ENCODE results near the gene CEACAM19. TPM values are rescaled to one million over a fixed set of nuclear protein-coding genes. Genes with fewer than 3 reads are reported as not detected.
A peak's percentile ranks its signal among the peaks of the same experiment; 100 is the strongest.

CEACAM19 gene
- total and polyA plus RNA-seq, 9 of the 15 experiments (the other 6 are each of a cell fraction or from before 2014, with no cell fraction given): 0.15 to 0.30 (median 0.23) TPM; not detected in 5

DNA sequence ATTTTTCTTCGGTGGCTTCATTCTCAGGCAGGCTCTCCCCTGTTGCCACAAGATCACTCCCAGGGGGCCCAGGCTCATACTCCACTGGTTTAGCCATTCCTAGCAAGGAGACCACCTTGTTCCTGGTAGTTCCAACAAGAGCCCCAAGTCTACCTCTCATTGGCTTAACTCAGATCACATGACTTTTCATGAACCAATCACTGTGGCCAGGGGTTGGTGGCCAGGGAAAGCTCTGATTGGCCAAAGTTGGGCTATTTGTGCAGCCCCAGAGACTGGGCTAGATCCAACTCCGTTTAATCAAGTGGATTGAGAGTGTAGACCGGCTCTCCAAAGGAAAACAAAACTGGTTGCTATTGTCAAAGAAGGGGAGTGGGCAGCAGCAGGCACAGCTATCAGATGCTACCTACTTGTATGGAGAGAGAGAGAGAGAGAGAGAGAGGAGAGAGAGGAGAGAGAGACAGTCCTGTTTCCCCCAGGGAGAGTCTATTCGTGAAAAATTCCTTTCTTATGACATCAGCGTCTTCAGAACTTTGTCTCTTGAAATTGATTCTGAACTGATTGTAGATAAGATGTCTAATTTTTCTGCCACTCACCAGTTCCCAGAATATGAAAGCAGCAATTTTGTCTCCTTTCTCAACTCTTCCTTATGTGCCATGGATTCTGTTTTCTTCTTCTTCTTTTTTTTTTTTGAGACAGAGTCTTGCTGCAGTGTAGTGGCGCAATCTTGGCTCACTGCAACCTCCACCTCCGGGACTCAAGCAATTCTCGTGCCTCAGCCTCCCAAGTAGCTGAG, 5.9 kb downstream of the CEACAM19 start (continued):
- TF ChIP-seq HOMEZ (CRISPR knock-in tag; IDR thresholded peaks at IDR 0.05) (no peak), NRF1 (conservative IDR thresholded peaks at IDR 0.05 in 1 of 2, IDR thresholded peaks at IDR 0.05 in 1 of 2) (no peak), NFYB (IDR thresholded peaks at IDR 0.05; ENCODE audit: extremely low read depth, insufficient read length) (peak; percentile 92), ZNF398 (CRISPR knock-in tag; IDR thresholded peaks at IDR 0.05) (no peak), HMGN3 (IDR thresholded peaks at IDR 0.05; ENCODE audit: borderline replicate concordance, extremely low read depth, insufficient read length, low read depth, low read length) (no peak), CBX8 (IDR thresholded peaks at IDR 0.05; ENCODE audit: borderline replicate concordance, extremely low read depth, low read depth, low read length, poor library complexity, severe bottlenecking) (no peak), ZNF717 (CRISPR knock-in tag; IDR thresholded peaks at IDR 0.05) (no peak), GABPB2 (CRISPR knock-in tag; conservative IDR thresholded peaks at IDR 0.05) (no peak), ZNF830 (CRISPR knock-in tag; IDR thresholded peaks at IDR 0.05) (no peak), ESRRB (CRISPR knock-in tag; IDR thresholded peaks at IDR 0.05; ENCODE audit: borderline replicate concordance) (no peak), PCBP1 (IDR thresholded peaks at IDR 0.05; ENCODE audit: low read depth, low read length, poor library complexity, severe bottlenecking) (no peak), BCL6 (CRISPR knock-in tag; IDR thresholded peaks at IDR 0.05) (no peak), SIN3B (IDR thresholded peaks at IDR 0.05; ENCODE audit: low read depth) (no peak), ZSCAN32 (CRISPR knock-in tag; IDR thresholded peaks at IDR 0.05) (no peak), TAF7 (tag; IDR thresholded peaks at IDR 0.05) (0 out of 2 replicates have a peak, but pooled peaks have one; percentile 42)
- TF ChIP-seq, protein P1, sequence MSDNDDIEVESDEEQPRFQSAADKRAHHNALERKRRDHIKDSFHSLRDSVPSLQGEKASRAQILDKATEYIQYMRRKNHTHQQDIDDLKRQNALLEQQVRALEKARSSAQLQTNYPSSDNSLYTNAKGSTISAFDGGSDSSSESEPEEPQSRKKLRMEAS (CRISPR knock-in tag; IDR thresholded peaks at IDR 0.05): no peak
- TF ChIP-seq, protein P2, sequence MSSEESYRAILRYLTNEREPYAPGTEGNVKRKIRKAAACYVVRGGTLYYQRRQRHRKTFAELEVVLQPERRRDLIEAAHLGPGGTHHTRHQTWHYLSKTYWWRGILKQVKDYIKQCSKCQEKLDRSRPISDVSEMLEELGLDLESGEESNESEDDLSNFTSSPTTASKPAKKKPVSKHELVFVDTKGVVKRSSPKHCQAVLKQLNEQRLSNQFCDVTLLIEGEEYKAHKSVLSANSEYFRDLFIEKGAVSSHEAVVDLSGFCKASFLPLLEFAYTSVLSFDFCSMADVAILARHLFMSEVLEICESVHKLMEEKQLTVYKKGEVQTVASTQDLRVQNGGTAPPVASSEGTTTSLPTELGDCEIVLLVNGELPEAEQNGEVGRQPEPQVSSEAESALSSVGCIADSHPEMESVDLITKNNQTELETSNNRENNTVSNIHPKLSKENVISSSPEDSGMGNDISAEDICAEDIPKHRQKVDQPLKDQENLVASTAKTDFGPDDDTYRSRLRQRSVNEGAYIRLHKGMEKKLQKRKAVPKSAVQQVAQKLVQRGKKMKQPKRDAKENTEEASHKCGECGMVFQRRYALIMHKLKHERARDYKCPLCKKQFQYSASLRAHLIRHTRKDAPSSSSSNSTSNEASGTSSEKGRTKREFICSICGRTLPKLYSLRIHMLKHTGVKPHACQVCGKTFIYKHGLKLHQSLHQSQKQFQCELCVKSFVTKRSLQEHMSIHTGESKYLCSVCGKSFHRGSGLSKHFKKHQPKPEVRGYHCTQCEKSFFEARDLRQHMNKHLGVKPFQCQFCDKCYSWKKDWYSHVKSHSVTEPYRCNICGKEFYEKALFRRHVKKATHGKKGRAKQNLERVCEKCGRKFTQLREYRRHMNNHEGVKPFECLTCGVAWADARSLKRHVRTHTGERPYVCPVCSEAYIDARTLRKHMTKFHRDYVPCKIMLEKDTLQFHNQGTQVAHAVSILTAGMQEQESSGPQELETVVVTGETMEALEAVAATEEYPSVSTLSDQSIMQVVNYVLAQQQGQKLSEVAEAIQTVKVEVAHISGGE (CRISPR knock-in tag; IDR thresholded peaks at IDR 0.05): no peak
- TF ChIP-seq, protein P3, sequence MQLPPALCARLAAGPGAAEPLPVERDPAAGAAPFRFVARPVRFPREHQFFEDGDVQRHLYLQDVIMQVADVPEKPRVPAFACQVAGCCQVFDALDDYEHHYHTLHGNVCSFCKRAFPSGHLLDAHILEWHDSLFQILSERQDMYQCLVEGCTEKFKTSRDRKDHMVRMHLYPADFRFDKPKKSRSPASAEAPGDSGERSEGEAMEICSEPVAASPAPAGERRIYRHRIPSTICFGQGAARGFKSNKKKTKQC (CRISPR knock-in tag; IDR thresholded peaks at IDR 0.05): no peak
